IPS-NIHi11 (cell line): ENCODE measurements around the gene EID2B.

Experiments
- DNase-seq: peaks from one replicate; pipeline ENCODE4 v3.0.0; 2012; ENCODE audit warnings: mixed read lengths, low spot score

The EID2B gene, protein sequence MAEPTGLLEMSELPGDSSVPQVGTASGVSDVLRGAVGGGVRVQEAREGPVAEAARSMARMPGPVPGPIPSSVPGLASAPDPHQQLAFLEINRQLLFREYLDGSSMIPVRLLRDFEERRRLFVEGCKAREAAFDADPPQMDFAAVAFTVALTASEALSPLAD

DNA sequence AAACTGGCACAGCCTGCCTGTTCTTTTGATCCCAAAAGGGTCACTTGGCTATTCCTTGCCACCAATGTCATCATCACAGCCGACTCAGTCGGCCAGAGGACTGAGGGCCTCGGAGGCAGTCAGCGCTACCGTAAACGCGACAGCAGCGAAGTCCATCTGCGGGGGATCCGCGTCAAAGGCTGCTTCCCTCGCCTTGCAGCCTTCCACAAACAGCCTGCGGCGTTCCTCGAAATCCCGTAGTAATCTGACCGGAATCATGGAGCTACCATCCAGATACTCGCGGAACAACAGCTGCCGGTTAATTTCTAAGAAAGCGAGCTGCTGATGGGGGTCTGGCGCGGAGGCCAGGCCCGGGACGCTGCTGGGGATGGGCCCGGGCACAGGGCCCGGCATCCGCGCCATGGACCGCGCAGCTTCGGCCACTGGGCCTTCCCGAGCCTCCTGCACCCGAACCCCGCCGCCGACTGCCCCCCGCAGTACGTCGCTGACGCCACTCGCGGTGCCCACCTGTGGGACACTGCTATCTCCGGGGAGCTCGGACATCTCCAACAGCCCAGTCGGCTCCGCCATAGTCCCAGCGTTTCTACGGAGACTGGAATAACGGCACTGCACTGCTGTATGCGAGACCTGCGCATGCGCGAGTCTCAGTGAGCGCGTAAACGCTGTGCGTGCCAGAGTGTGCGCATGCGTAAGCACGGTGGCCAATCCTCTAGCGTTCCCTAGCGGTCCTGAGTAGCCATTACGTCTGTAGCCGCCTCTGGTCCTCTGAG is at the start of gene EID2B:
Gene EID2B, minus strand, starts transcription at position 620 of the 770 bp plus-strand sequence. Its CDS starts 50 bp downstream, at position 570.
- DNase-seq: peak; percentile 95

GRCh38 chr19:39582442-39582841 is 49.8 kb upstream of the EID2B start:
- DNase-seq: no peak

DNA sequence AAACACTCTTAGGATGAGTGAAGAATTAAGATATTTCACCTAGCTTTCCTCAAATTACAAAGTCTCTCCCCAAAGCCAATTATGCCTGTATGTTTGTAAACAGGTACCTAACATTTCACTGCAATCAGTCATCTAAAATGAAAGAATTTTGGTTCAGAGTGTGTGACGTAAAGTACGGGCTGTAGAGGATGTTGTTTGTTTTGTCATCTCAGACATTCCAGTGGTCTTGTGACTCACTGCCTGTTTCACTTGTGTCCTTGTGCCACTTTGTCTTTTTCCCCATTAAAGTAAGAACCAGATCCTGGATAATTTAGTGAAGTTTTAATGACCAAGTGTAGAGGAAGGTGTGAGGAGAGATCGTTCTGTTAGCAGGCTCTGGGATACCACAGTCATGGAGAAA is 36.0 kb upstream of the EID2B start:
- DNase-seq: no peak

DNA sequence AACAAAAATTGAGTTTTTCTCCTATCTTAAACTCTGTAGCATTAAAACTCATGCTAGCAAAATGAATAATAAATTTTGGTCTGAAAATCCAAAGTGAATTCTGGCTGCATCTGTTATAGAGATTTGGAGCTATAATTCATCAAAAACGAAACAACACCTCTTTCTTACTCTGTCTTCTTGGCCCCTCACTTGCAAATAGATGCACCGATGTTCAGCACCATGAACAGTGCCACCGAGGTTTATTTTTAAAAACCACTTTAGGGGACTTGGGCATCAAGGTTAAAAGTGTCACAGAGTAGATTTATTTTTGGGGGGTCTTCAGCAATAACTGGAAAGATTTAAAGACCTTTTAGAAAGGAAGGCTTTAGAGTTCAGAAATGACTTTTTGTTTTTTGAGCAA is 33.4 kb upstream of the EID2B start:
- DNase-seq: no peak

GRCh38 chr19:39563408-39563807 is 30.8 kb upstream of the EID2B start:
- no peak for DNase-seq

DNA sequence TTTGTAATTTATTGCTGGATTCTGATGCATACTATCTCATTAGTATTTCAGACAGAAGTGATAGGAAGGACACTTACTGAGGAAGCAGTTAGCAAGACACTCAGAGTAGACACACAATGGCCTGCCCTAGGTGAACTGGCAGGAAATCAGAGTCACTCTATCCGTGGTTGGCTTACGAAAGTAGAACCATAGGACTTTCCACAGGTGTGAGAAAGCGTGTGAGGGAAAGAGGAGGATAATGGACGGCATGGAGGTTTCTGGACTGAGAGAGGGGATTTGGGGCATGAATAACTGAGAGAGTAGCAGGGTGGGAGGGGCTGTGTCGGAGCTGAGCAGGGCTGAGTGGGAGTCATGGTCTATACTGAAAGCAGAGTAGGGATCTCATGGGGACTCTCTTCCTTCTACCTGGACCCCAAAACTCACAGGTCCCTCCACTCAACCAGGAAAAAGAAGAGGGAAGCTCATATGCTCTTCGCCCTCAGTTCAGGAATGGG is 26.0 kb upstream of the EID2B start:
- DNase-seq: no peak

GRCh38 chr19:39557811-39558623 is 25.4 kb upstream of the EID2B start:
- DNase-seq: no peak

GRCh38 chr19:39555883-39556282 is 23.2 kb upstream of the EID2B start:
- no peak for DNase-seq

- DNase-seq: no peak
These were observed 22.2 kb upstream of the EID2B start for GRCh38 chr19:39554701-39555311.

- DNase-seq: no peak
These were observed 20.5 kb upstream of the EID2B start for GRCh38 chr19:39553082-39553652.

DNA sequence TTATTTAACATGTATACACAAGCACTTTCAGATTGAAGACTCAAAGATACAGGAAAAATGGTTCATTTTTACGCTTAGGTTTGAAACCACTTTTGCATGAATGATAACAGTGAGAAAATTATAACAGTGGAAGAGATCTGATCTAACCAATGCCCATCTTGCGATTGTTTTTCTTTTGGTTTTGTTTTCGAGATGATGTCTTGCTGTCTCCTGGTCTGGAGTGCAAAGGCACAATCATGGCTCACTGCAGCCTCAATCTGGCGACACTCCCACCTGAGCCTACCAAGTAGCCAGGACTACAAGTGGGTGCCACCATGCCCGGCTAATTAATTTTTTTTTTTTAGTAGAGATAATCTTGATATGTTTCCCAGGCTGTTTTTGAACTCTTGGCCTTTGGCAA is 17.5 kb upstream of the EID2B start:
- DNase-seq: no peak

GRCh38 chr19:39546599-39546998 is 13.9 kb upstream of the EID2B start:
- DNase-seq: no peak

GRCh38 chr19:39544911-39545310 is 12.3 kb upstream of the EID2B start:
- no peak for DNase-seq

DNA sequence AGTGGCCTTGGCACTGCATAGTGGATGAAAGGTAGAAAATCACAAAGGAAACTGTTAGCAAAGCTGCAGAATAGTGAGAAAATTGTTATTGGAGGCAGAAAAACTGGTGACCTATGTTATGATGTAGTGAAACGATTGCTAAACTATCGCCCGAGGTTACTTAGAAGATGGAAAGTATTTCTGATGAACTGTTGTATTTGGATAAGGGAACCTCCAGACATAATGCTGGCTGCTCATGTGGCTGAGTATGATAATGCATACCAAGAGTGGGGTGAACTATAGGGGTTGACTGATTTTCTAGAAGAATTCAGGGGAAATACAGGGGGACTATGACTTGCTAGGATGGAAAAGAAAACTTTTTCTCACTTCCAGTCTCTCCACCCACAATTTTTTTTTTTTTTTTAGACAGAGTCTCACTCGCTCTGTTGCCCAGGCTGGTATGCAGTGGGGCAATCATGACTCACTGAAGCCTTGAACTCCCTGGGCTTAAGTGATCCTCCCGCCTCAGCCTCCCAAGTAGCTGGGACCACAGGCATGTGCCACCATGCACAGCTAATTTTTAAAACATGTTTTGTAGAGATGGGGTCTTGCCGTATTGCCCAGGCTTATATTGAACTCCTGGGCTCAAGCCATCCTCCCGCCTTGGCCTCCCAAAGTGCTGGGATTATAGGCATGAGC is 11.7 kb upstream of the EID2B start:
- DNase-seq: no peak

GRCh38 chr19:39543477-39543857 is 10.8 kb upstream of the EID2B start:
- DNase-seq: no peak

DNA sequence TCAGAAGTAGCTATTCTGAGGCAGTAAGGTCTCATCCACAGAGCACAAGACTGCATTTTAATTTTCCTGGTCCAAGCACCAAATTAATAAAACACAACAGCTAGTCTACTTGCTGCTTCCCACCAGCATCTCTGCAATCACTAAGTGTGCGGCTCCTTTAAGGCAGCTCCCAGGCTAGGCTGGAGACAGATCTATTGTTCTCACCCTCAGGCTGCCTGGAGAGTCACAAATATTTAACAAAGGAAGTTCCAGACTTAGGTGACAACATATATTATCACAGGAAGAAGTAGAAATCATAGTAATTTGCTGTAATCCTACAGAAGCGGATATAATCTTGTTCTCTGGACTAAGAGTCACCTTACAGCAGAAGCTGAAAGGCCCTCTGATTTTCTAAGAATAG is 9.6 kb upstream of the EID2B start:
- no peak for DNase-seq

DNA sequence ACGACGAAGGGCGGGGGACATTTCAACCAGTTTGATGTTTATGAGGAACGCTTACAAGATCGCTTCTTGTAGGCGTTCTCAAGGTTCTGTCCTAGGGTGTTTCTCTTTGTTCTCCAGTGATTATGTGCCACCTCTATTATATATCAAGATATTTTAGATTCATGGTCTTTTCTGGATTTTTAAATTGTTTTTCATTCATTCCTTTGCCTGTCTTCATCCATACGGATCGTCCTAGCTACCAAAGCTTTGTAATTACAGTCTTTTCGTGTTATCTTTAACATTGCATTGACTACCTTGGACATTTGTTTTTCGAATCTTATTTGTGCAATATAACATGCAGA is 7.7 kb upstream of the EID2B start:
- DNase-seq: no peak

GRCh38 chr19:39539518-39540332 is 7.1 kb upstream of the EID2B start, which contains the start of gene EID2:
Gene EID2, minus strand, starts transcription at chr19:39540161. Its CDS starts 82 bp downstream, at chr19:39540079.
- DNase-seq: peak; percentile 95

DNA sequence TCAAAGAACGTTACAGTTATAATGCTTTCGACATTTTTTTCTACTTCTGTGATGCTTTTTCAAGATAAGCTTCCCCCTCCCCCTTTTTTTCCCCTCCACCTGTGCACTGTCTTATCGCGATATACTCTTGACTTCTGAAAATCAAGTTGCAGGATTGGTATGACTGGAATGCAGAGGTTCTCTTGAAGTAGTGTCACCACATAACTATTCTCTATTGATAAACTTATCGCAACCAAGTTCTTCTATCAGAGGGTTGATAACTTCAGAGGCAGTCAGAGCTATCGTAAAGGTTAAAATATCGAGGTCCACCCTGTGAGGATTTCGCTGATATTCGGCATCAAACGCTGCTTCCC is 6.5 kb upstream of the EID2B start:
- DNase-seq: peak; percentile 29

DNA sequence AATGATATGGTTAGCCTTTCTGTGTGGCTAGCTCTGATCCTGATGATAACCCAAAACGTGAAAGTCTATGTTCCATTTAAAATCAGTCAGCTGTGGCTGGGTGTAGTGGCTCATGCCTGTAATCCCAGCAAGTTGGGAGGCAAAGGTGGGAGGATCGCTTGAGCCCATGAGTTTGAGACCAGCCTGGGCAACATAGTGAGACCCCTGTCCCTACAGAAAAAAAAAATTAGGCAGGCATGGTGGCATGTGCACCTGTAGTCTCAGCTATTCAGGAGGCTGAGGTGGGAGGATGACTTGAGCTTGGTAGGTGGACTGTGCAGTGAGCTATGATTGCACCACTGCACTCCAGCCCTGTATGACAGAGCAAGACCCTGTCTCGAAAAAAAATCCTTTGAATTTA is 1.1 kb upstream of the EID2B start:
- no peak for DNase-seq
